Limb (tissue), 2 donors: ENCODE measurements around the gene ADNP2.
A peak's percentile ranks its signal among the peaks of the same experiment; 100 is the strongest.

Source experiments
- DNase-seq, 2 donors: peaks; one replicate each; pipeline ENCODE4 v3.0.0-alpha.2; 2016; ENCODE audit errors: extremely low spot score in 2 of 2

The ADNP2 gene, protein sequence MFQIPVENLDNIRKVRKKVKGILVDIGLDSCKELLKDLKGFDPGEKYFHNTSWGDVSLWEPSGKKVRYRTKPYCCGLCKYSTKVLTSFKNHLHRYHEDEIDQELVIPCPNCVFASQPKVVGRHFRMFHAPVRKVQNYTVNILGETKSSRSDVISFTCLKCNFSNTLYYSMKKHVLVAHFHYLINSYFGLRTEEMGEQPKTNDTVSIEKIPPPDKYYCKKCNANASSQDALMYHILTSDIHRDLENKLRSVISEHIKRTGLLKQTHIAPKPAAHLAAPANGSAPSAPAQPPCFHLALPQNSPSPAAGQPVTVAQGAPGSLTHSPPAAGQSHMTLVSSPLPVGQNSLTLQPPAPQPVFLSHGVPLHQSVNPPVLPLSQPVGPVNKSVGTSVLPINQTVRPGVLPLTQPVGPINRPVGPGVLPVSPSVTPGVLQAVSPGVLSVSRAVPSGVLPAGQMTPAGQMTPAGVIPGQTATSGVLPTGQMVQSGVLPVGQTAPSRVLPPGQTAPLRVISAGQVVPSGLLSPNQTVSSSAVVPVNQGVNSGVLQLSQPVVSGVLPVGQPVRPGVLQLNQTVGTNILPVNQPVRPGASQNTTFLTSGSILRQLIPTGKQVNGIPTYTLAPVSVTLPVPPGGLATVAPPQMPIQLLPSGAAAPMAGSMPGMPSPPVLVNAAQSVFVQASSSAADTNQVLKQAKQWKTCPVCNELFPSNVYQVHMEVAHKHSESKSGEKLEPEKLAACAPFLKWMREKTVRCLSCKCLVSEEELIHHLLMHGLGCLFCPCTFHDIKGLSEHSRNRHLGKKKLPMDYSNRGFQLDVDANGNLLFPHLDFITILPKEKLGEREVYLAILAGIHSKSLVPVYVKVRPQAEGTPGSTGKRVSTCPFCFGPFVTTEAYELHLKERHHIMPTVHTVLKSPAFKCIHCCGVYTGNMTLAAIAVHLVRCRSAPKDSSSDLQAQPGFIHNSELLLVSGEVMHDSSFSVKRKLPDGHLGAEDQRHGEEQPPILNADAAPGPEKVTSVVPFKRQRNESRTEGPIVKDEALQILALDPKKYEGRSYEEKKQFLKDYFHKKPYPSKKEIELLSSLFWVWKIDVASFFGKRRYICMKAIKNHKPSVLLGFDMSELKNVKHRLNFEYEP

DNA sequence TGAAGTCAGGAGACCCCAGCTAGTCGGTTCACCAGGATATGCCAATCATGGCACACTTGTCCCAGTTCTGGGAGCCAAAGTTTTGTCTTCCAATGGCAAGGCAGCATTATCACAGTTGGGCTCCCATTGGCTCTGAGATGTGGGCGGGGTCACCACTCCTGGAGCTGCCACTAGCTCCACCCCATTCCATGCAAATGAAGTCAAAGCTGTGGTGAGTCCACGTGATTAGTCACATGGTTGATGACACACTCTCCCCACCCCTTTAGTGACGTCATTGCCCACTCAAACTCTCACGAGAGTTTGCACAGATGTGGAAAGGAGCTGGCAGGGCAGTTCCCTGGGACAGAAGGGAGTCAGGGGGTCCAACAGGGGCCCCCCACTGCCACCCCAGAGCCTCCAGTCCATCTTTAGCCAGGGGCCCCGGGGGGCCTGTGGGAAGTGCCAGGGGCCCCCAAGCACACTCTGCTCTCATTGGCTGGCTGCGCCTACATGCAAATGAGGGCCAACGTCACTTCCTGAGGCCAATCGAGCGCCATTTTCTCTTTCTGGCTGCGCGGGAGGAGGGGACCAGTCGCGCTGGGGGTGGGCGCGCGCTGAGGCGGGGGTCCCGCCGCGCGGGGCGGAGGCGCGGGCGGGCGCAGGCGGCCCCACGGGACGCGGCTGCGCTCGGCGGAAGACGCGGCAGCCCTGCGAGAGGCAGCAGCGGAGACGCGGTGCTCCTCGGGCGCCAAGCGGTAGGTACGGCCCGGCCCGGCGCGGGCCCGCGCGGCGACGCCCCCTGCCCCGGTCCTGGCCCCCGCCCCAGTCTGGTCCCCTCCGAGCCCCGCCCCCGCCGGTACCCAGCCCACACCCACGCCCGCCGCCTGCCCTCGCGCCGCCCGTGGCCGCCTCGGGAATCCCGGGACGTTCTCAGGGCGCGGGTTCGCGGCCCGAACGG lies at the start of gene ADNP2:
Gene ADNP2, plus strand, starts transcription at position 524 of the 937 bp plus-strand sequence. CDS start 8,281 bp downstream, outside the sequence.
- DNase-seq = peak; percentile 89 to 91

DNA sequence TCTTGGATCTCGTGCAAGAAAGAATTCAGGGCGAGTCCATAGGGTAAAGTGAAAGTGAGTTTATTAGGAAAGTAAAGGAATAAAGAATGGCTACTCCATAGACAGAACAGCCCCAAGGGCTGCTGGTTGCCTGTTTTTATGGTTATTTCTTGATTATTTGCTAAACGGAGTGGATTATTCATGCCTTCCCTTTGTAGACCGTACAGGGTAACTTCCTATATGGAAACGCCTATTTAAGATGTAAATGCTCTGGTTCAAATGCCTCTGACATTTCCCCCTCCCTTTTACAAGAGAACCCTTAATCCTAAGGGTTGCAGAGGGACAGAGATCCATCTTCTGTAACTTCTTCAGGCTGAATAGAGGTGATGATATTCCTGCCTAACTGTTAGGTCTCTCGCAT lies 49.1 kb upstream of the ADNP2 start:
- no peak for DNase-seq

DNA sequence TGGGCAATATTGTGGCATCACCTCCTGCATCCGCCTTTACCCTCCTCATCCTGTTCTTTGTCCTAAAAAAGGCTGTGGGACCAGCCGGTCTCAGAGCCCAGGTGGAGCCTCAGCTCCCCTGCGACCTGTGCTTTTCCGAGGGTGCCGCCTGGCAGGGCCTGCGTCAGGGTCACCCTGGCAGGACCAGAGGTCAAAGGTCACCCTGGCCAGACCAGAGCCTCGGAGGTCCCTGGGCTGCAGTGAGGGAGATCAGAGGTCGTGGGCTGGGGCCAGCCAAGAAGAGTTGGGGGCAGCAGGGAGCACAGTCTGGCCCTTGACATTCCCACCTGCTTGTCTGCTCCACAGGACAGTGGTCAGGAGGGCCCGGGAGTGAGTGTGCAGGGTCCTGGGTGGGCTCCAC lies 43.4 kb upstream of the ADNP2 start:
- DNase-seq = no peak

DNA sequence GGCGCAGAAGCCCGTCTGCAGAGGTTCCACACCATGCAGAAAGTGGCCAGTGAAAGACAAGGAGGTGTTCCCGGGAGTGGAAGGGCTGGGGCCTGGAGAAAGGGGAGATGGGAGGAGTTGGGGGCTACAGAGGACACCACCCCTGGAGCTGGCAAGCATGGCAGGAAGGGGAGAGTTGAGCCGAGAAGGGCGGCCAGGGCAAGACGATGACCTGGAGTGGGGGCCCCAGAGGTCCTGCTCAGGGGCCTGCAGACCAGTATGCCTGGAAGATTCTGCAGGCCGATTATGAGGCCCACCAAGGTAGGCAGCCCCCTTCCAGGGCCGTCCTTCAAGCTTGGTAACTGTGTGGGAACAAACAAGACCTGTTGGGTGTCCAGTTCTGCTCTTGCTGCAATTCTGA lies 41.7 kb upstream of the ADNP2 start:
- DNase-seq = no peak

DNA sequence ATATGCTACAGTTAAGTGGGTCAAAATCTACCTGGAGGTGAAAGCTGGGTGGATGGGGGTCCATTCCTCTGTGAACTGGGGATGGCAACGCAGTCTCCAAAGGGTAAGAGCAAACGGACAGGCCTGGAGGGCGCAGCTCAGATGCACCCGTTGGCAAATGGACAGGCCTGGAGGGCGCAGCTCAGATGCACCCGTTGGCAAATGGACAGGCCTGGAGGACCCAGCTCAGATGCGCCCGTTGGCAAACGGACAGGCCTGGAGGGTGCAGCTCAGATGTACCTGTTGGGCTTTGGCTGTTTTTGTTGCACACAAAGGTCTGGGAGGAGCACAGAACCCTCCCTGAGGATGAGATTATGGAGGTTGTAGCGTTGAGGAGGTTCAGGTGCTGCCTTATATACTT lies 41.2 kb upstream of the ADNP2 start:
- no peak for DNase-seq

DNA sequence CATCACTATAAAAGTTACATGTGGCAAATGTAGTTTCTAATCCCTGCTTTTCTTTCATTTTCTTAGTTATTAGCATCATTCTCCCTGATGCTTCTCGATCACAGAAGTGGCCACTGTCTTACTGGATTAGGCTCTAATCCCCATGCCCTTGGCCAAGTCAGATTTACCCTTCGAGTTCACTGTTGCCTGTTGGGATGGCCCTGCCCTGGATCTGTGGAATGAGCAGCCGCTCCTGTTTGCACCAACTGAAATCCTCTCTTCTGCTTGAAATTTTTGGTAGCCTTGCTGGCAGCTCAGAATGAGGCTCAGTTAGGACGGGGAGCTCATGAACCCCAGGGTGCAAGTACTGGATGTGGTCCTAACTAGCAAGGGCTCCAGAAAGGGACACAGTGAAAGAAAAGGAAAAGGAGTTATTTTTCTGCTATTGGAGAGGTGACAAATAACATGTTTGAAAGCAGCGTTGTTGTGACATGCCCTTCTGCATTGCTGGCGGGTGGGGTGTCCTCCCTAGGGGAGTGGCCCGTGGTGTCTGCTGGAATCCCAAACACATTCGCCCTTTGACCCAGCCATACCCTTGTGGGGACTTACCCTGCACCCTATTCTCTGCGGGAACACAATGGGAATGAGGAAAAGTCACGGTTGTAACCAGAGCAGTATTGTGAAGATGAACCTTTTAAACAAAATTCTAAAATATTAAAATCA lies 40.3 kb upstream of the ADNP2 start:
- DNase-seq = no peak

DNA sequence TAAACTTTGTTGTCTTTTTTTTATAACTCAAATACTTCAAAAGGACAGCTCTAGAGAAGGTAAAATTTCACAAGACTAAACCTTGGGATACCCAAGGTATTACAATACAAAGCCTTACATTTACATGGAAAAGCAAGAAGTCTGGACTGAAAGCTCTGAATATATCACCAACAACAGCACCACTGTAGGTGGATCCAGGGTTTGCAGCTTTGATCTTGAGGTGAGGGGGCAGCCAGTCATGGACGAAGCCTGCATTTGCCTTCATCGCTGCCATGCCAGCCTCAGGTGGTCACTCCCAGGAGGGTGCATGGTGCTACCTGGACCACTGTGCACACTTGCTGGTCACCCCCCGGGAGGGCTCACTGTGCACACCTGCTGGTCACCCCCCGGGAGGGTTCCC lies 38.2 kb upstream of the ADNP2 start:
- DNase-seq = no peak

DNA sequence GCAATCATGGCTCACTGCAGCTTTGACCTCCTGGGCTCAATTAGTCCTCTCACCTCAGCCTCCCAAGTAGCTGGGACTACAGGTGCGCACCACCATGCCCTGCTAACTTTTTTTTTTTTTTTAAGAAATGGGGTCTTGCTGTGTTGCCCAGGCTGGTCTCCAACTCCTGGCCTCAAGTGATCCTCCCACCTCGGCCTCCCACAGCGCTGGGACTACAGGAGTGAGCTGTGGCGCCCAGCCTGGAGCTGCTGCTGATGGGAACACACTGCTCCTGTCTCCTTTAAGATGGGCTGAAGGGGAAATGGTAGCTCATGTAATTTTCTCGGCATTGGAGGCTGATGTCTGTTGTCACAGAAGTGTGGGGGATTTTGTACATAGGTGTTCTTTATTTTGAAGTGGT lies 34.9 kb upstream of the ADNP2 start:
- DNase-seq = no peak

DNA sequence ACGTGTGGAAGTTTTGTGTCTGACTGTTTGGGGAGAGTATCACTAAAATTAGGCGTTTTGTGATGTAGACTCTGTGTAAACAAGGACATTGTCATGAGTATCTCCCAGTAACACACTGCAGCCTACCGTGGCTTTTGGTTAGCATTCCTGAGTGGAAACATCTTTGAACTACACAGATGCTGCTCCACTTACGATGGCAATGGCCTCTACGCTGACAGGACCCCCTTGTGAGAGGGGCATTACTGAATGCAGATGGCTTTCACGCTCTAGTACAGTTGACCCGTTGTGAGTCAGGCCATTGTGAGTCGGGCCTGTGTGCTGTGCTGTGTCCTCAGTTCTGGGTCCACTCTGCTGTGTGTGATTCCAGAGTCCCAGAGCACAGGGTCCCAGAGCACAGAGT lies 34.4 kb upstream of the ADNP2 start:
- no peak for DNase-seq

DNA sequence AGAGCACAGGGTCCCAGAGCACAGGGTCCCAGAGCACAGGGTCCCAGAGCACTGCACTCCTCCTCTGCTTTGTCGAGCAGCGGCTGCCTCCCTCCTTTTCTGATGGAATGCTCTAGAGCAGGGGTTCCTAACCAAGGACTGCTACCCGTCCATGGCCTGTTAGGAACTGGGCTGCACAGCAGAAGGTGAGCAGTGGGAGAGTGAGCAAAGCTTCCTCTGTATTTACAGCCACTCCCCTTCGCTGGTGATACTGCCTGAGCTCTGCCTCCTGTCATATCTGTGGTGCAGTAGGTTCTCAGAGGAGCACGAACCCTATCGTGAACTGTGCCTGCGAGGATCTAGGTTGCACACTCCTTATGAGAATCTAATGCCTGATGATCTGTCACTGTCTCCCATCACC lies 33.1 kb upstream of the ADNP2 start:
- DNase-seq = no peak

DNA sequence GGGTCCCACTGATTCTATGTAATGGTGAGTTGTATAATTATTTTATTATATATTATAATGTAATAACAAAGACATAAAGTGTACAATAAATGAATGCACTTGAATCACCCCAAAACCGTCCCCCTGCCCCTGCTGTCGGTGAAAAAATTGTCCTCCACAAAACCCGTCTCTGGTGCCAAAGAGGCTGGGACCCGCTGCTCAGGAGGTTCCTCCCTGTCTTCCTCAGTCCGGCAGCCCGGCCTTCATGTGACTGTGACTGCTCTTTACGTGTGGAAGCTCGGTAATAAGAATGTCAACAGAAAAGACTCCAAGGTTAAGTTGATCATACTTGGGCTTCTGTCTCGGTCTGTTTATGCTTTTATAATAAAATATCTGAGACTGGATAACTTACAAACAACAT lies 32.7 kb upstream of the ADNP2 start:
- DNase-seq = no peak

DNA sequence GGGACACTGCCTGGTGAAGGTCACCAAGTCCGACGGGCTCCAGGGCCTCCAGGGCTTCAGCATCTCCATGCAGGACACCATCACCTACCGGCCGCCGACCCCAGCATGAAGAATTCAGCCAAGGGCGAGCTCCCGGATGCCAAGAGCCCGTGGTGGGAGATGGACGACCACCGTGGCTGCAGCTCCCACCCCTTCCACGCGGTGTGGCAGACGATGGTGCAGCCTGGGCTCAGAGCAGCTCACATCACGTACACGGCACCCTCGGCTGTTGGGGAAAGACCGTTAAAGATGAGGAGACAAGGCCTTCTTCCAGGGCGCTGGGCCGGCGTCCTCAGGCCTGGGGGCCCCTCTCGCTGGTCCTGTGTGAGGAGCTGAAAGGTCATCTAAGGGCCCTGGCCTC lies 31.2 kb upstream of the ADNP2 start:
- DNase-seq = no peak

DNA sequence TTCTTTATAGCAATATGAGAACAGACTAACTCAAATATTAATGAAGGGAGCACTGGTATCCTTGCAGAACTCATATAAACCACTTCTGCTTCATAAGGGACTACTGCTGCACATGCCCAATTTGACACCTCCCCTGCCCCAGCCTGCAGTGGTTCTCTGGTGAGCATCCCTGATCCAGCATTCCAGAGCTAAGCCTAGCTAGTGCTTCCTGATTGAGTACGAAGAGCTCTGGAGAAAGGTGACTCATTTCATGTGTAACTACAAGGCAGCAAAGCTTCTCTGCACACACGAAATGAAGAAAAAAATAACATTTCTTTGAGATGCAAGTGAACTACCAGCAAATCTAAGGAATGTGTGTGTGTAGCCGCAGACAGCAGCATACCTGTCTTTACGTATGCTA lies 22.8 kb upstream of the ADNP2 start:
- no peak for DNase-seq

DNA sequence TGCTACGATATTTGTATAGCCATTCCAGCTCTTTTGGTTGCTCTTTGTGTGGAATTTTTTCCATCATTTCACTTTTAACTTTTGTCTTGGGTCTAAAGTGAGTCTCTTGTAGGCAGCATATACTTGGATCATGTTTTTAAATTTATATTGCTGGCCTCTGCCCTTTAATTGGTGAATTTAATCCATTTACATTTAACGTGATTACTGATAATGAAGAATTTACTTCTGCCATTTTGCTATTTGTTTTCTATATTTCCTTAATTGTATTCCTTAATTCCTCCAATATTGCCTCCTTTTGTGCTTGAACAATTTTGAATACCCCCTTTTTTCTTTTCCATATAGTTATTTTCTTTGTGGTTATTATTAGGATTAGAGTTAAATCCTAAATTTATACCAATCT lies 21.0 kb upstream of the ADNP2 start:
- no peak for DNase-seq

DNA sequence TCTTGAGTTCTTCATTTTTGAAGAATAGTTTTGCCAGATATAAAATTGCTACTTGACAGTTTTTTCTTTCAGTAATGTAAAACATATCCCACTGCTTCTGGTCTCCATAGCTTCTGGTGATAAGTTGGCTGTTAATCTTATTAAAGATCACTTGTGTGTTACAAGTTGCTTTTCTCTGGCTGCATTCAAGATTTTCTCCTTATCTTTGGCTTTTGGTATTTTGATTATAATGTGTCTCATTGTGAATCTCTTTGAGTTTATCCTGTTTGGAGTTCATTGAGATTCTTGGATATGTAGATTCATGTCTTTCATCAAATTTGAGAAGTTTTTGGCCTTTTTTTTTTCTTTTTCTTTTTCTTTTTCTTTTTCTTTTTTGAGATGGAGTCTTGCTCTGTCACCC lies 20.2 kb upstream of the ADNP2 start:
- no peak for DNase-seq

DNA sequence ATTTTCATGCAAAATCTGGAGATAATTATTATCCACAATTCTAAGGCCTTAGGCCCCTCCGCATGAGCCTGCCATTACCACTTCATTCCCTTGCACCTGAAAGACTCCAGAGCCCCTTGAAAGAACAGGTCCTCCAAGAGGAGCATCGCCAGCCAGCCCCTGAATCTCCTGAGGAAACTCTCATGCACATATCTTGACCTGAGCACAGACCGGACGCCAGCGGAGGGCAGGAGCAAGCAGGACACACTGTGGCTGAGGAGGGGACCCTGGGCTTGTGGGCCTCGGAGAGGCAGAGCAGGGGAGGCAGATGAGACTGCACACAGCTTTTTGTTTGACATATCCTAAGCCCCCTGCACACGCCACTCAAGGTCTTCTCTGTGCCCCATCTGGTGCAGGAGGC lies 13.6 kb upstream of the ADNP2 start:
- DNase-seq = no peak

DNA sequence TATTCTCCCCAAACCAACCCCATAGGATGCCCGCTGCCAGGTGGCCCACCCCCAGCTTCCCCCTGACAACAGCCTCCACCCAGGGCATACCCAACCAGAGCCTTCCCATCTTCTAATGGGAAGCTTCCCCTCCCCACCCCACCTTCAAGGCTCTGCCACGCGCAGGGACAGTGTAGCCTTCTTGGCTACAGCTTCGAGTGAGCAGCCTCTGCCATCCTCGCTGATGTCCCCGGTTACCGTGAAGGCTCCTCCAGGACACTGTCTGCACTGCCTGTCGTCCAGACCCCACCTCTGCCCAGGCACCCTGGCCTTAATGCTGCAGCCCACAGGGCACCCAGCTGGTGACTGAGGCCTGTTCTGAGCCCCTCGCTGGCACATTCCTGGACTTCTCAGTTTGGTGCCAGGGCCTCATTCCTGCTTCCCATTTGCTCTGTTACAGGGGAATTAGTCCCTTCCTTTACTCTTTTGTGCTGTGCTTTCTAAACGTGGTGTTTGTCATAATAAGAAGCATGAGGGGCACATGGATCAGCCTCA lies 13.0 kb upstream of the ADNP2 start:
- DNase-seq = no peak

DNA sequence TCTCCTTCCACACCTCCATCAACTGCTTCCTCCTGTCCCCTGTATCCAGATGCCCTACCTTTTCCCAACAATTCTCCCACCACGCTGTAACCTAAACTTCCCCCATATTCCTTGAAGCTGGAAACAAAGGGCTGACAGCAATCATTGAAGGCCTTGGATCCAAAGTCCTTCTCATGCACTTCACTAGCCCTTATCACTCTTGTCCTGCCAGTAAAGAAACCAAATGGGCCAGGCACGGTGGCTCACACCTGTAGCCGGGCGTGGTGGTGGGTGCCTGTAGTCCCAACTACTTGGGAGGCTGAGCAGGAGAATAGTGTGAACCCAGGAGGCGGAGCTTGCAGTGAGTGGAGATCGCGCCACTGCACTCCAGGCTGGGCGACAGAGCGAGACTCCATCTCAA lies 11.9 kb upstream of the ADNP2 start:
- DNase-seq = no peak

DNA sequence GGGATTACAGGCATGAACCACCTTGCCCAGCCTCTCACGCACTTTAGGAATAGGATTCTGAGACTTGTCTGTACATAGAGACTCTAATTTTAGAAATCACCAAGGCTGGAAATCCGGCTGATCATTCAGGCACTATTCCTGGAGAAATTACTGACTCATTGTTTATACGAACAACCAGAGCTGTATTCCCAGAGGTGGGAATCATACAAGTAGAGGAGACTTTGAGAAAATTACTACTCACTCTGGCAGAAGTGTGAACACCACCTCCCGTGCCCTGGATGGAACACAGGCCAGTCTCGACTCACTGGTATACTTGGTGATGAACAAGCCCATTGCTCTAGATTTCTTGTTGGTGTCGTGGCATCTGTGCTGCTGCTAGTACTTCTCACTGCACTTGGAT lies 5.8 kb upstream of the ADNP2 start:
- no peak for DNase-seq

DNA sequence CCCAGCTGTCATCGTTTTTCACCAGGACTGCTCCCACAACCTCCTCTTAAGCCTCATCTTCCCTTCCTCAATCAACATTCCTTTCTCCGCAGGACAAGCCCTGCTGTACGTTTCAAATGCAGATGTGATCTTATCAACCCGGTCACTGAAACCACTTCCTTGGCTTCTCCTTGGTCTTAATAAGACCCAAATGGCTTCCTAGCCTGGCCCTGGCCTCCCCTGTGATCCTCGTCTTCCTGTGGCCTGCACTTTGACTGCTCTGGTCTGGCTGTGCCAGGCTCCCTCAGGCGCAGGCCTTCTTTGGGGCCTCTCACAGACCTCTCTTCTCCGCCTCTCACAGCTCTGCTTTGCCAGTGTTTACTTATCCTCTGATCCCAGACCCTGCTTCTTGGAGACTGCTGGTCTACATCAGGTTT lies 4.7 kb upstream of the ADNP2 start:
- DNase-seq = no peak
